Endothelial cell of umbilical vein (primary cell): ENCODE measurements around the gene MFAP1.

ENCODE experiments used
- CTCF ChIP-seq, 2 donors: IDR thresholded peaks; 1 replicate in 1 of 2; 2 replicates in 1 of 2; pipeline ENCODE4 v1.5.1; 2011; ENCODE audit warnings: low read length in 2 of 2, mild to moderate bottlenecking in 2 of 2, moderate library complexity in 2 of 2, control low read depth in 1 of 2, inconsistent platforms in 1 of 2, low read depth in 1 of 2; ENCODE audit not compliant: insufficient read depth in 1 of 2; ENCODE audit errors: extremely low read depth in 1 of 2
- EZH2 ChIP-seq: IDR thresholded peaks from 2 replicates; pipeline ENCODE4 v1.6.1; 2012; ENCODE audit warnings: borderline replicate concordance, low read depth, mild to moderate bottlenecking, moderate library complexity, low read length, inconsistent platforms; ENCODE audit not compliant: severe bottlenecking
- FOS ChIP-seq: IDR thresholded peaks from 2 replicates; pipeline ENCODE4 v1.6.1; 2011; ENCODE audit warnings: mild to moderate bottlenecking, low read length, moderate library complexity, borderline replicate concordance; ENCODE audit not compliant: insufficient read depth
- GATA2 ChIP-seq: IDR thresholded peaks from 2 replicates; pipeline ENCODE4 v1.7.0; 2011; ENCODE audit warnings: low read depth, mild to moderate bottlenecking, moderate library complexity, mixed read lengths, low read length; ENCODE audit not compliant: insufficient read length, insufficient read depth
- JUN ChIP-seq: IDR thresholded peaks from 2 replicates; pipeline ENCODE4 v1.6.1; 2011; ENCODE audit warnings: borderline replicate concordance, low read depth; ENCODE audit not compliant: insufficient read length, insufficient read depth
- MAX ChIP-seq: IDR thresholded peaks from 2 replicates; pipeline ENCODE4 v1.6.1; 2011; ENCODE audit not compliant: insufficient read depth, insufficient read length
- MYC ChIP-seq: IDR thresholded peaks from one replicate; pipeline ENCODE4 v1.6.1; 2011; ENCODE audit warnings: mild to moderate bottlenecking, low read depth, low read length
- POLR2A ChIP-seq: IDR thresholded peaks from 2 replicates; pipeline ENCODE4 v1.6.1; 2012; ENCODE audit warnings: low read depth, mild to moderate bottlenecking, control low read depth, low read length
- POLR2AphosphoS5 ChIP-seq: IDR thresholded peaks from 2 replicates; pipeline ENCODE4 v1.6.1; 2012; ENCODE audit warnings: low read depth, mild to moderate bottlenecking, control low read depth, low read length, moderate library complexity; ENCODE audit not compliant: insufficient read depth

GRCh38 chr15:43873651-43874050, 49.2 kb upstream of the MFAP1 start:
- TF ChIP-seq EZH2 (no peak), POLR2AphosphoS5 (no peak), CTCF (IDR thresholded peaks at IDR 0.05; ENCODE audit: extremely low read depth in 1 of 2, insufficient read depth in 1 of 2, low read depth in 1 of 2, low read length in 2 of 2) (no peak), POLR2A (no peak), MAX (no peak), FOS (no peak), MYC (no peak), JUN (no peak), GATA2 (no peak)
